ENCODE data around the gene PDE4B.

The PDE4B gene

DNA sequence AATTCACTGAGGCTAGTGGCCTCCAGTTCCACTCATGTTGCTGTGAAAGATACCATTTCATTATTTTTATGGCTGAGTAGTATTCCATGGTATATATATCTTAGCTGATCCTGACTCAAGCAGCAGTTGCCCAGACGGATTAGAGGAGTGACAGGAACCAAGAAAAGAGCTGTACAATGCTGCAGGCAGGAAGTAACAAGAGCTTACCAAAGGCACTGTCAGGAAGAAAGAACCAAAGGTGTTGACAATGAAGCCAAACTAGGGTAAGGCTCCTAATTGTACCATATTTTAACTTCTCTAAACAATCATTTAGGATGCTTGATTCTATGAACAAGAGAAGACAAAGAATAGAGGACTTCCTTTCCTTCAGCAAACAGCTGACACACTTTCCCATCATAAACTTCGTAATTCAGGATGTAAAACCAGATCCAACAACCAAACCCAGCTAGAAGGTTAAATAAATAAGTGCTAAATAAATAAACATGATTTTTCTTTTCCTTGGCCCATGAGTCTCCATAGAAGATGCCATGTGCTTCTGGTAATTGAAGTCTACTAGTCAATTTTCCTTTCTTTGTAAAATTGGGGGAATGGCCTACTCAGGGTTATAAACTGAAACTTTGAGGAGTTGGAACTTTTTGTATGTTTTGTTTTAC is 493.0 kb downstream of the PDE4B start:
- H3K27me3 ChIP-seq (ENCODE audit: insufficient read depth, low read length, poor library complexity, severe bottlenecking), result no peaks in the 10 kb centered on the region
- no peaks in the 10 kb centered on the region for H3K79me2 ChIP-seq (ENCODE audit: insufficient read depth, low read length)
- H3K36me3 ChIP-seq (ENCODE audit: insufficient read depth, low read length), result no peaks in the 10 kb centered on the region
- H4K20me1 ChIP-seq (ENCODE audit: insufficient read depth, low read length, poor library complexity, severe bottlenecking), result no peaks in the 10 kb centered on the region
- H3K4me1 ChIP-seq (ENCODE audit: insufficient read depth, low read length, poor library complexity, severe bottlenecking), result peaks cover 16% of the 10 kb centered on the region
- no peaks in the 10 kb centered on the region for H3F3A ChIP-seq (ENCODE audit: low read depth)
- H3K9me2 ChIP-seq (replicated peaks; ENCODE audit: low read depth, low read length), result no peaks in the 10 kb centered on the region
- TF ChIP-seq, protein P1, sequence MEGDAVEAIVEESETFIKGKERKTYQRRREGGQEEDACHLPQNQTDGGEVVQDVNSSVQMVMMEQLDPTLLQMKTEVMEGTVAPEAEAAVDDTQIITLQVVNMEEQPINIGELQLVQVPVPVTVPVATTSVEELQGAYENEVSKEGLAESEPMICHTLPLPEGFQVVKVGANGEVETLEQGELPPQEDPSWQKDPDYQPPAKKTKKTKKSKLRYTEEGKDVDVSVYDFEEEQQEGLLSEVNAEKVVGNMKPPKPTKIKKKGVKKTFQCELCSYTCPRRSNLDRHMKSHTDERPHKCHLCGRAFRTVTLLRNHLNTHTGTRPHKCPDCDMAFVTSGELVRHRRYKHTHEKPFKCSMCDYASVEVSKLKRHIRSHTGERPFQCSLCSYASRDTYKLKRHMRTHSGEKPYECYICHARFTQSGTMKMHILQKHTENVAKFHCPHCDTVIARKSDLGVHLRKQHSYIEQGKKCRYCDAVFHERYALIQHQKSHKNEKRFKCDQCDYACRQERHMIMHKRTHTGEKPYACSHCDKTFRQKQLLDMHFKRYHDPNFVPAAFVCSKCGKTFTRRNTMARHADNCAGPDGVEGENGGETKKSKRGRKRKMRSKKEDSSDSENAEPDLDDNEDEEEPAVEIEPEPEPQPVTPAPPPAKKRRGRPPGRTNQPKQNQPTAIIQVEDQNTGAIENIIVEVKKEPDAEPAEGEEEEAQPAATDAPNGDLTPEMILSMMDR (conservative IDR thresholded peaks at IDR 0.05; ENCODE audit: low read length), result no peak
- TF ChIP-seq EZH2phosphoT487 (IDR thresholded peaks at IDR 0.05; ENCODE audit: borderline replicate concordance), result no peak
- H3K9ac ChIP-seq (ENCODE audit: low read depth, low read length, poor library complexity, severe bottlenecking), result no peak overlapping the region
- H2AFZ ChIP-seq (ENCODE audit: low read length), result no peak overlapping the region
- H3K4me2 ChIP-seq (ENCODE audit: low read depth, low read length, poor library complexity, severe bottlenecking), result no peak overlapping the region
- no peak overlapping the region for H3K4me3 ChIP-seq (ENCODE audit: low read length, poor library complexity, severe bottlenecking)
- no peaks in the 10 kb centered on the region for H3K9me3 ChIP-seq (ENCODE audit: insufficient read depth, low read depth, low read length)

DNA sequence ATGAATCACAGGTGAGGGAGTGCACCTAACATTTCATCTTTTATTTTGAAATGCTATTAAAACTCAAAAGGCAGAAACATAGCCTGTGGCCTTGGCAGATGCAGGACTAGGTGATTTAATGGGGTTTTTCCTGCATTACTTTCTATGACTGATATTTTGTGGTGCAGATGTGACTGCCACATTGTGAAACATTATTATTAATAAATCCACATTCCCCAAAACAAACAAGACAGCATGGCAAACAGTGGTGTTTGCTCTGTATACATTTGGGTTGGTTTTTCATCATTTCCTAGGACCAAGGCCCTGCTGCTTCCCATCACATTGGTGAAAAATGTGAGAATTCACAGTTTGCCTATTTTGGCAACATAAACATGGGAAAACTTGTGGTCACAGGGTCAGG is 493.6 kb downstream of the PDE4B start:
- H3K27me3 ChIP-seq (ENCODE audit: insufficient read depth, low read length, poor library complexity, severe bottlenecking), result no peaks in the 10 kb centered on the region
- H3K4me2 ChIP-seq (ENCODE audit: low read depth, low read length, poor library complexity, severe bottlenecking), result no peak overlapping the region
- H3K4me1 ChIP-seq (ENCODE audit: insufficient read depth, low read length, poor library complexity, severe bottlenecking), result peaks cover 22% of the 10 kb centered on the region
- no peak overlapping the region for H3K9ac ChIP-seq (ENCODE audit: low read depth, low read length, poor library complexity, severe bottlenecking)
- TF ChIP-seq, protein P1 (conservative IDR thresholded peaks at IDR 0.05; ENCODE audit: low read length), result no peak
- no peak for TF ChIP-seq EZH2phosphoT487 (IDR thresholded peaks at IDR 0.05; ENCODE audit: borderline replicate concordance)
- H3K36me3 ChIP-seq (ENCODE audit: insufficient read depth, low read length), result no peaks in the 10 kb centered on the region
- H4K20me1 ChIP-seq (ENCODE audit: insufficient read depth, low read length, poor library complexity, severe bottlenecking), result no peaks in the 10 kb centered on the region
- no peaks in the 10 kb centered on the region for H3K9me3 ChIP-seq (ENCODE audit: insufficient read depth, low read depth, low read length)
- H2AFZ ChIP-seq (ENCODE audit: low read length), result no peak overlapping the region
- H3K9me2 ChIP-seq (replicated peaks; ENCODE audit: low read depth, low read length), result no peaks in the 10 kb centered on the region
- no peak overlapping the region for H3K4me3 ChIP-seq (ENCODE audit: low read length, poor library complexity, severe bottlenecking)
- no peaks in the 10 kb centered on the region for H3K79me2 ChIP-seq (ENCODE audit: insufficient read depth, low read length)
- no peaks in the 10 kb centered on the region for H3F3A ChIP-seq (ENCODE audit: low read depth)

DNA sequence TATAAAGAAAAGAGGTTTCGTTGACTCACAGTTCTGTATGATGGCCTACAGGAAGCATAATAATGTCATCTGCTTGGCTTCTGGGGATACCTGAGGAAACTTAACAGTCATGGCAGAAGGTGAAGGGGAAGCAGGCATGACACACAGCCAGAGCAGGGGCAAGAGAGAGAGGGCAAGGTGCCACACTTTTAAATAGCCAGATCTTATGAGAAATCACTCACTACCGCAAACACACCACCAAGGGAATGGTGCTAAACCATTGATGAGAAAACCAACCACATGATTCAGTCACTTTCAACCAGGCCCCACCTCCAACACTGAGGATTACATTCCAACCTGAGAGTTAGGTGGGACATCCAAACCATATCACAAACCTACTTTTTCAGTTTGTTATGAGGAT is 495.4 kb downstream of the PDE4B start:
- Histone ChIP-seq H2AFZ (ENCODE audit: low read length) (no peak overlapping the region), H3K4me2 (ENCODE audit: low read depth, low read length, poor library complexity, severe bottlenecking) (no peak overlapping the region), H3K4me3 (ENCODE audit: low read length, poor library complexity, severe bottlenecking) (no peak overlapping the region), H3K4me1 (ENCODE audit: insufficient read depth, low read length, poor library complexity, severe bottlenecking) (peaks cover 23% of the 10 kb centered on the region), H3K27me3 (ENCODE audit: insufficient read depth, low read length, poor library complexity, severe bottlenecking) (no peaks in the 10 kb centered on the region), H4K20me1 (ENCODE audit: insufficient read depth, low read length, poor library complexity, severe bottlenecking) (no peaks in the 10 kb centered on the region), H3F3A (ENCODE audit: low read depth) (no peaks in the 10 kb centered on the region), H3K9me2 (replicated peaks; ENCODE audit: low read depth, low read length) (no peaks in the 10 kb centered on the region), H3K9ac (ENCODE audit: low read depth, low read length, poor library complexity, severe bottlenecking) (no peak overlapping the region), H3K36me3 (ENCODE audit: insufficient read depth, low read length) (no peaks in the 10 kb centered on the region), H3K9me3 (ENCODE audit: insufficient read depth, low read depth, low read length) (no peaks in the 10 kb centered on the region), H3K79me2 (ENCODE audit: insufficient read depth, low read length) (no peaks in the 10 kb centered on the region)
- no peak for TF ChIP-seq EZH2phosphoT487 (IDR thresholded peaks at IDR 0.05; ENCODE audit: borderline replicate concordance)
- TF ChIP-seq, protein P1 (conservative IDR thresholded peaks at IDR 0.05; ENCODE audit: low read length), result no peak

Measured in Loucy (cell line).